BJ (cell line): ENCODE results near the gene MAPK1. TPM values are rescaled to one million over a fixed set of nuclear protein-coding genes. Genes with fewer than 3 reads are reported as not detected.
"Not testable (repeated sequence)": the region's sequence is repeated elsewhere in the genome, so short reads cannot be mapped to it uniquely, and the experiment has no call there.

Experiments used
- CTCF ChIA-PET: fragments of 350-600 bp; formaldehyde crosslinking; extraction: SDS; loops from one replicate; lab custom pipeline; 2021; ENCODE audit warnings: antibody characterized with exemption, inconsistent platforms; lab: Yijun Ruan, JAX
- POLR2A ChIA-PET: fragments of 300-600 bp; sonication (Branson Sonifier 250); formaldehyde crosslinking; extraction: SDS; loops from one replicate; lab custom pipeline; 2021; ENCODE audit warnings: antibody characterized with exemption; lab: Charles Lee
- DNase-seq: peaks from one replicate; pipeline ENCODE4 v3.0.0-alpha.2; 2011; ENCODE audit warnings: low read depth
- H3K27me3 ChIP-seq: 2 replicates; pipeline ENCODE4 v1.6.0; 2011; ENCODE audit warnings: low read length; ENCODE audit not compliant: control insufficient read depth, insufficient read depth
- H3K36me3 ChIP-seq: 2 replicates; pipeline ENCODE4 v1.5.1; 2011; ENCODE audit warnings: low read length; ENCODE audit not compliant: control insufficient read depth, insufficient read depth
- H3K4me3 ChIP-seq: 2 replicates; pipeline ENCODE4 v1.5.1; 2011; ENCODE audit warnings: low read depth, mild to moderate bottlenecking, control low read depth, low read length
- polyA plus RNA-seq: library from polyadenylated mRNA; depleted of rRNA; stranded (reverse); fragments of >200 nt; gene quantifications from 2 replicates; pipeline ENCODE4 v1.2.3, GENCODE V29; 2011
- TF ChIP-seq, protein P1 (sequence below): IDR thresholded peaks from 2 replicates; pipeline ENCODE4 v1.5.1; 2011; ENCODE audit warnings: low read depth, mild to moderate bottlenecking, control low read depth, inconsistent platforms, low read length, moderate library complexity; ENCODE audit not compliant: insufficient read depth

The MAPK1 gene
- polyA plus RNA-seq, 1 experiment = 119 TPM

DNA sequence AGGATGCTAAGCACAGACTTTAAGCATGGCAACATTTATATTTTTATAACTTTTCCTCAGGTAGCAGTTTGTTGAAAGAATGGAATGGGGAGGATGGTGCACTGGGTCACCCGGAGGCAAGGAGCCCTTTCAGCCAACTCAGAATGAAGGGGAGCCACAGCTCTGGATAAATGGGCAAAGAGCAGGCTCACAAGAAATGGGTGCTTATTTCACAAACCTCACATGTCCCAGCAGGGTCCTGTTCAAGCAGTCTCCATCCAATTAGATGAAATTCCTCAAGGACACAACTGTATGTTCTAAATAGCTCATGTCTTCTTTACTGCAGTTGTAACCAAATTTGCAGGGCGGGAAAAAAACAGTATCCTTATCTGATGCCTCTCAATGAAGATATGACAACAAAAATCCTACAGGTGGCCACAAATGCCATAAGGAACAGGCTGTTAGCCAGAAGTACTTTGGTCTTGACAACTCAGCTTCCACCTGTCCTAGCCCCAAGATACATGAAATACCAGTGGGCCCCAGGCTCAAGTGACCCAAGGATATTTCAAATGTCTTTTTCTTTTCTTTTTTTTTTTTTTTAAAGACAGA lies 48.2 kb downstream of the MAPK1 start:
- ChIA-PET POLR2A (no interaction called here), CTCF (no interaction called here)
- no peak overlapping the region for H3K4me3 ChIP-seq
- DNase-seq = no peak
- H3K27me3 ChIP-seq = no peaks in the 10 kb centered on the region
- TF ChIP-seq, protein P1, sequence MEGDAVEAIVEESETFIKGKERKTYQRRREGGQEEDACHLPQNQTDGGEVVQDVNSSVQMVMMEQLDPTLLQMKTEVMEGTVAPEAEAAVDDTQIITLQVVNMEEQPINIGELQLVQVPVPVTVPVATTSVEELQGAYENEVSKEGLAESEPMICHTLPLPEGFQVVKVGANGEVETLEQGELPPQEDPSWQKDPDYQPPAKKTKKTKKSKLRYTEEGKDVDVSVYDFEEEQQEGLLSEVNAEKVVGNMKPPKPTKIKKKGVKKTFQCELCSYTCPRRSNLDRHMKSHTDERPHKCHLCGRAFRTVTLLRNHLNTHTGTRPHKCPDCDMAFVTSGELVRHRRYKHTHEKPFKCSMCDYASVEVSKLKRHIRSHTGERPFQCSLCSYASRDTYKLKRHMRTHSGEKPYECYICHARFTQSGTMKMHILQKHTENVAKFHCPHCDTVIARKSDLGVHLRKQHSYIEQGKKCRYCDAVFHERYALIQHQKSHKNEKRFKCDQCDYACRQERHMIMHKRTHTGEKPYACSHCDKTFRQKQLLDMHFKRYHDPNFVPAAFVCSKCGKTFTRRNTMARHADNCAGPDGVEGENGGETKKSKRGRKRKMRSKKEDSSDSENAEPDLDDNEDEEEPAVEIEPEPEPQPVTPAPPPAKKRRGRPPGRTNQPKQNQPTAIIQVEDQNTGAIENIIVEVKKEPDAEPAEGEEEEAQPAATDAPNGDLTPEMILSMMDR = no peak
- no peaks in the 10 kb centered on the region for H3K36me3 ChIP-seq

DNA sequence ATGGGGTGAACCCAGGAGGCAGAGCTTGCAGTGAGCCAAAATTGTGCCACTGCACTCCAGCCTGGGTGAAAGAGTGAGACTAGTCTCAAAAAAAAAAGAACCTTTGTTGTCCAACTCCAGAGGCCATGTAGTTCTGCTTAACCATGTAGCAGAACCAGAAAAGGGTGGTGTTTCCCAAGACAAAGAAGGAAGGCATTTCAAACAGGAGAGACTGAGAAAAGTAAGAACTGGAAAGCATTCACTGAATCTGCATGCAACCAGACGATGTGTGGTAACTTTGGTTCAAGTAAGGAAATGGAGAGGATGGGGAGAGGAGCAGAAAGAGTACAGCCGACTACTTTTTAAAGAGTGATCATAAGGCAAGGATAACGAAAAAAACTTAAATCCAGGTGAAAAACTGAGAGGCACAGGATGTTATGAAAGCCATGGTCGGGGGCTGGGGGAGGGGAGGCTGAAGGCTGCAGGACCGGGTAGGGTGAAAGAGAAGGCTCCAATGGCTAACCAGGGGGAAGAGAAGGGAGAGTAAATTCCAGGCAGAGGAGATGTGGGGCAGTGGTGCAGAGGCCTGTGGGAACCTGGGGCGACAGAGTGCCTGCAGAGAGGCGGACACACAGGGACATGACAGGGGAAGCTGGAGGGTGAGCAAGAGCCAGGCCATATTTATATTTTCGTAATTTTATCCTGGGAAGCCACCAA lies 48.8 kb downstream of the MAPK1 start:
- H3K27me3 ChIP-seq = no peaks in the 10 kb centered on the region
- TF ChIP-seq, protein P1 = no peak
- no peak overlapping the region for H3K4me3 ChIP-seq
- CTCF ChIA-PET = no interaction called here
- H3K36me3 ChIP-seq = no peaks in the 10 kb centered on the region
- POLR2A ChIA-PET = no interaction called here
- no peak for DNase-seq

DNA sequence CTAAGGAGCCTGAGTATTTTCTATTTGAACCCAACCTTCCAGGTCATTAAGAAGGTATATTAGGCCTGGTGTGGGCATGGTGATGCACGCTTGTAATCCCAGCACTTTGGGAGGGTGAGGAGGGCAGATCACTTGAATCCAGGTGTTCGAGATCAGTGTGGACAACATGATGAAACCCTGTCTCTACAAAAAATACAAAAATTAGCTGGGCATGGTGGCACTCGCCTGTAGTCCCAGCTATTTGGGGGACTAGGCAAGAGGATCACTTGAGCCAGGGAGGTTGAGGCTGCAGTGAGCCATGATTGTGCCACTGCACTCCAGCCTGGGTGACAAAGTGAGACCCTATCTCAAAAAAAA lies 50.0 kb downstream of the MAPK1 start:
- CTCF ChIA-PET, H3K4me3 ChIP-seq, H3K36me3 ChIP-seq, DNase-seq, H3K27me3 ChIP-seq: not testable (repeated sequence)
- POLR2A ChIA-PET = interaction anchor here (0.7 kb wide), 1 partner anchor 146 kb away, joined by 5 read pairs; no protein-coding TSS in a partner anchor

DNA sequence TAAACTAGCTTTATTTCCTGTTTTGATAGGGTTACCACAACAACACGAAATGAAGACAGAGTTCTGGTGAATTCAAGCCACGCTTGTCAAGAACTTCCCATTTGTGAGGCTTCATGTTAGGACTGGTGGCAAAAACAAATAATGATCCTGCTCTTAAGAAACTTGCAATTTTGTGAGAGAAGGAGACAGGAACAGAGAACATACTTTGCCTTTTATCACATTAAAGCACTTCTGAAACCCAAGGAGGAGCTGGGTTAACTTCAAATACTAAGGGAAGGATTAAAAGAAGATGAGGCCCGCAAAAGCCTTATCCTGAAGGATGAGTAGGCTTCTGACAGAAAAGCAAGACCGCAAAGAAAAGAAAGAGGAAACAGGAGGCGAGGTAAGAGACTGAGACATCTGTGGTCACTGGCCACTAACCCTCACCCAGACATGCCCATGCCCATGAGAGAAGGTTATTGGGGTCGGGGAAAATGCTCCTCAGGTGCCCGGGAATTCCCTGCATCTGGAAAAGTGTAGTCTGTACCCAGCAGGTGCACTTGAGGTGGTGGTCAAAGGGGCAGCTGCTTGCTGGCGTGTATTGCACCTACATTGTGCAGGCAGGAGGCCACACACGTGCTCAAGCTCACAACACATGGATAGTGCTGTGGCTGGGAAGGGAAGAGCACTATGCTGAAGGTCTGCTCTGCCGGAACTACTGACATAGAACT lies 50.5 kb downstream of the MAPK1 start:
- CTCF ChIA-PET = interaction anchor here (0.6 kb wide), 1 partner anchor 114 kb away, joined by 3 read pairs; no protein-coding TSS in a partner anchor

DNA sequence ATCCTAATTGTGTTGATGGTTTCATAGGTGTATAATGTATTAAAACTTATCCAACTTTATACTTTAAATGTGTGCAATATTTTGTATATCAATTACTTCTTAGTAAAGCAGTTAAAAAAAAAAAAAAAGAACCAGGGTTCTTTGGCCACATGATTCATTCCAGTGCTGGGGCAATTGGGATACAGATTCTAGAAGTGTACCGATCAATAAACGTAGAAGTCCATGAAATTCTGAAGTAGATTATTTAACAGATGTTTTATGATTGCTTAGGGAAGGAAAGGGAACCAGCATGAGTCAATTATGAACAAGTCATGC lies 51.0 kb downstream of the MAPK1 start:
- CTCF ChIA-PET = interaction anchor here (0.6 kb wide), 1 partner anchor 114 kb away, joined by 3 read pairs; no protein-coding TSS in a partner anchor
- Histone ChIP-seq H3K4me3 (no peak overlapping the region), H3K27me3 (no peaks in the 10 kb centered on the region), H3K36me3 (no peaks in the 10 kb centered on the region)
- TF ChIP-seq, protein P1 = no peak
- no peak for DNase-seq
- POLR2A ChIA-PET = no interaction called here

More for the DNA sequence above, 50.5 kb downstream of the MAPK1 start:
- POLR2A ChIA-PET = interaction anchor here (0.7 kb wide), 1 partner anchor 147 kb away, joined by 5 read pairs; no protein-coding TSS in a partner anchor
- Histone ChIP-seq H3K27me3 (no peaks in the 10 kb centered on the region), H3K4me3 (no peak overlapping the region), H3K36me3 (no peaks in the 10 kb centered on the region)
- TF ChIP-seq, protein P1 = no peak
- peak; percentile 90 for DNase-seq
